22Rv1 (cell line): Measurements from ENCODE around the gene SALL4.

Experiments used
- CTCF ChIP-seq: fragments of 450-650 bp; IDR thresholded peaks from 2 replicates; pipeline ENCODE4 v1.5.1; 2017; ENCODE audit warnings: mild to moderate bottlenecking
- ZFX ChIP-seq: fragments of 450-650 bp; IDR thresholded peaks from 2 replicates; pipeline ENCODE4 v1.6.1; 2017; ENCODE audit warnings: antibody characterized with exemption, borderline replicate concordance

GRCh38 chr20:51759769-51760510 lies 42.4 kb downstream of the SALL4 start:
- TF ChIP-seq CTCF (no peak), ZFX (no peak)
